GM18870 (cell line): ENCODE measurements around the gene BLOC1S4.
"Not testable (repeated sequence)": the region's sequence is repeated elsewhere in the genome, so short reads cannot be mapped to it uniquely, and the experiment has no call there.

Experiments used
- ATAC-seq: cut with Tn5 transposase; IDR thresholded peaks from one replicate; pipeline ENCODE4 v1.9.1; 2021; ENCODE audit warnings: moderate library complexity; ENCODE audit not compliant: unreplicated experiment

Gene BLOC1S4

GRCh38 chr4:6734165-6734786 lies 18.3 kb downstream of the BLOC1S4 start:
- ATAC-seq: no peak

GRCh38 chr4:6739920-6740319 lies 23.9 kb downstream of the BLOC1S4 start:
- ATAC-seq: no peak

GRCh38 chr4:6740347-6740746 lies 24.4 kb downstream of the BLOC1S4 start:
- ATAC-seq: no peak

GRCh38 chr4:6742507-6742906 lies 26.5 kb downstream of the BLOC1S4 start:
- no peak for ATAC-seq

GRCh38 chr4:6742989-6743388 lies 27.0 kb downstream of the BLOC1S4 start:
- ATAC-seq: no peak

GRCh38 chr4:6746721-6747293 lies 30.8 kb downstream of the BLOC1S4 start:
- no peak for ATAC-seq

GRCh38 chr4:6747294-6748051 lies 31.5 kb downstream of the BLOC1S4 start:
- ATAC-seq: no peak

GRCh38 chr4:6748286-6748685 lies 32.3 kb downstream of the BLOC1S4 start:
- ATAC-seq: no peak

- ATAC-seq: no peak
These were observed 33.6 kb downstream of the BLOC1S4 start for GRCh38 chr4:6749340-6750171.

- ATAC-seq: no peak
These were observed 34.6 kb downstream of the BLOC1S4 start for GRCh38 chr4:6750286-6751221.

- no peak for ATAC-seq
These were observed 35.9 kb downstream of the BLOC1S4 start for GRCh38 chr4:6751611-6752485.

- ATAC-seq: no peak
These were observed 36.5 kb downstream of the BLOC1S4 start for GRCh38 chr4:6752486-6752829.

- ATAC-seq: no peak
These were observed 37.2 kb downstream of the BLOC1S4 start for GRCh38 chr4:6753103-6753560.

- no peak for ATAC-seq
These were observed 37.9 kb downstream of the BLOC1S4 start for GRCh38 chr4:6753891-6754290.

- ATAC-seq: no peak
These were observed 38.6 kb downstream of the BLOC1S4 start for GRCh38 chr4:6754481-6755087.

- ATAC-seq: no peak
These were observed 39.2 kb downstream of the BLOC1S4 start for GRCh38 chr4:6755088-6755753.

GRCh38 chr4:6756345-6756744 lies 40.4 kb downstream of the BLOC1S4 start:
- not testable (repeated sequence) for ATAC-seq

GRCh38 chr4:6758728-6759127 lies 42.8 kb downstream of the BLOC1S4 start:
- no peak for ATAC-seq
